Suppressor macrophage treated with lipopolysaccharide for 1 hour (primary cell): ENCODE measurements around the gene HECTD4.
A peak's percentile ranks its signal among the peaks of the same experiment; 100 is the strongest.

ENCODE experiments used
- DNase-seq, 3 donors: peaks; one replicate each; pipeline ENCODE4 v3.0.0-alpha.2; 2020 to 2022

The HECTD4 gene

GRCh38 chr12:112196196-112196875 is 185.9 kb downstream of the HECTD4 start:
- no peak for DNase-seq

GRCh38 chr12:112194601-112195247 is 187.5 kb downstream of the HECTD4 start:
- DNase-seq, result no peak

DNA sequence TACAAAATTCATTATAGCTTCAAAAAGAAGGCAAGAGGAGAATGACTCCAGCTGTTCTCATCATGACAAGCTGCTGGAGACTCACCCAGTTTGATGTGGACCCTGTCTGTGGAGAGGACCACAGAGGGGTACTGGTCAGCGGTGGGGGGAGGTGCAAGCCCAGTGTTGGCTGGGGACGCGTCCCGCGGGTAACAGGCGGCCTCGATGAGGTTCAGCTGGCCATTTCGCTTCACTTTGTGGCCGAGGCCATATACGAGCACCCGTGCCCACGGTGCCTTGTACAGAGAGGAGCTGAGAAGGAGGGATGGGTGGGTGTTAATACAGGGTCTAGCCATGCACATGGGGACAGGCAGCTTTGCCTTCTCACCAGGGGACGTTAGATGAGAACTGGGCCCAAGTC is 189.8 kb downstream of the HECTD4 start:
- DNase-seq, result no peak

DNA sequence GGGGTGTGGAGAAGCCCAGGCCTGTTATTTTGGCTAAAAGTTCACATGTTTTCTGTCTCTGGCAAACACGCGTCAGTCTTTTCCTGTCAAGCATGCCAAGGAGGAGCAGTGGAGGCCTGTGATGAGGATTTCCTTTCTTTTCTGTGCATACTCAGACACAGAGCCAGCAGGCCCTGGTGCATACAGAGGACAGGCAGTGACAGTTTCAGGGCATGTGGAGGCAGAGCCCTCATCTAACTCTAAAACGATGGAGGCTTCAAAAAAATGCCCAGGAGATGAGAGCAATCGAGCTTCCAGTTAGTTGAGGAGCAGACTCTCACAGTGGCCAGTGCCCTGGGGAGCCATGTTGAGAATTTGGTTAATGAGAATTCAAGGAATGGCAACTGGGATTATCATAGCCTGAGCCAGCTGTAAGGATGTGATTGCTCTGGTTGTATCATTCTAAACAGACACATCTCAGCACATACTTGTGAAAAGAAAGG is 190.3 kb downstream of the HECTD4 start:
- no peak for DNase-seq

DNA sequence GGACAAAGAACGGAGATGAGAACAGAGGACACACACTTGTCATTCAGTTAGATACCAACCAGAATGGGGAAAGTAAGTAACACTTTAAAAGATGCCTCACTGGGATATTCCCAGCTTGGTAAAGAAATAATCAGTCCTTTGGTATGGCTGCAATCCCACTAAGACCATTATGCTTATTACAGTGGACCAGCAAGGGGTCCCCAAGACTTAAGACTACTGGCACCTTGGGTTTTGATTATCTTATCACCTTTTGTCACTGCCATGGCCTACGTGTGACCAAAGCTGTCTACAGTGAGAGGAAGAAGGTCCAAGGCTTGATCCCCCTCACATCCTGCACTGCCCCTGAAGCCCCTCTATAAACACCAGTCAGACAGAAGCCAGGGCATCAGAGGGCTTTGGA is 191.0 kb downstream of the HECTD4 start:
- no peak for DNase-seq

DNA sequence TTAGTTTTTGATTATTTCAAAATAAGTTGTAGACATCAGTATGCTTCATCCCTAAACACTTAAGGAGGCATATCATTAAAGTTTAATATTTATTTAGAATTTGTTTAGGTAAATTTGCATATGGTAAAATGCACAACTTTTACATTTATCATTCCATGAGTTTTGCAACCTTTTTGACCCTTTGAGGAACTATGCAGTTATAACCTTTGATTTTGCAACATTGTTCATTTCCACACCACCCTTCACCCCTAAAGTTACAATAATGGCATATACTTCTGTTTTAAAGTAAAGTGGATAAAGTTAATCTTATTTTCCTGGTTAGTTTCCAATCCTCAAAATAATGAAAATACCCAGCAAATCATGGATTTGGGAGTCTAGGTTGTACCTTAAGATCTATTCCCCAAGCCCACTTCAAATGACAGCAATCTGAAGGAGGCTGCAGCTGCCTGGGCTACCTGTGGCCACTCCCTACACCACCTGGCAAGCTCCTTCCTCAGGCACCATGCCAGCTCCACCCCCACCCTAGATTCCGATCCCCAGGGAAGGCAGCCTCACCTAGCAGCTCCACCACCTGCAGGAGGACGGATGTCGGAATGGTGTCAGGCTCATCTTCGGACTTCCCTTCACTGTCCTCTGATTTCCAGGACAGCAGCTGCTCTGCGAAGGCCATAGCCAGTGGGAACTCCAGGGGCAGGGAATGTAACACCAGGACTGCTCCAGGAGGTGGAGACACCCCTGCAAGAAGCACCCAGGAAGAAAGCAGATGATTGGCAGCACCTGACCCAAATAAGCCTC is 191.8 kb downstream of the HECTD4 start:
- peak in 1 of 3 donors; percentile 29 for DNase-seq

- no peak for DNase-seq
Measured at GRCh38 chr12:112188130-112188830, 194.0 kb downstream of the HECTD4 start.

DNA sequence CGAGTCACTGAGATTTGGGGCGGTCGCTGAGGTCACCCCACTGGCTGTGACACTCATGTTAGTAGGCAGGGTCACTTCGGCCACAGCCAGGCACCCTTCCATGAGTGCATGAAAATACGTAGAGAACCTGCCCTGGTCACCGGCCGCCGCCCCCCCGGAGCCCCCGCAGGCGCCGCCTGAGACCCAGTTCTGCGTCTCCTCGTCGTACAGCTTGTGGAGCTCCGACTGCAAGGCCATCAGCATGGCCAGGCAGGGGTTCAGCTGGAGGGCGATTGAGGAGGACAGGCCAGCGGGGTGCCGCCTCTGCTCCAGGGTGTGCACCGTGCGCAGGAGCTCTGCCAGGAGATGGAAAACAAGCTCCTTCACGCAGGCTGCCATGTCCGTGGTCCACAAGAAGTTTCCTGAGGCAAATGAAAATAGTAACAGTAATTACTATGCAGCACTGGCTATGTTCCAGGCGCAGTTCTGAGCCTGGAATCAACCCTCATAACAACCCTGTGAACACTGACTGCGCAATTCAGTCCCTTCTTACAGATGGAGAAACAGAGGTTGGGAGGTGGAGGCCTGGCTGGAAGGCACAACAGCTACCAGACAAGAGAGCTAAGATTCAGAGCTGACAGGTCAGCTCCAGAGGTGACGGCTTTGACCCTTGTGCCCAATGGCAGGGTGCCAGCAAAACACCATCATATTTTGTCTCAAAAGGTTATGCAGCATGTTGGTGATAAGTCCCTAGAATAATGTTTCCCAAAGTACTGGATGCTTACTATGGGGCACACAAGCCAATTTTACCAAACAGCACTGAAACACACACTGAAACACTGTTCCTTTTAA is 196.9 kb downstream of the HECTD4 start:
- DNase-seq, result no peak

DNA sequence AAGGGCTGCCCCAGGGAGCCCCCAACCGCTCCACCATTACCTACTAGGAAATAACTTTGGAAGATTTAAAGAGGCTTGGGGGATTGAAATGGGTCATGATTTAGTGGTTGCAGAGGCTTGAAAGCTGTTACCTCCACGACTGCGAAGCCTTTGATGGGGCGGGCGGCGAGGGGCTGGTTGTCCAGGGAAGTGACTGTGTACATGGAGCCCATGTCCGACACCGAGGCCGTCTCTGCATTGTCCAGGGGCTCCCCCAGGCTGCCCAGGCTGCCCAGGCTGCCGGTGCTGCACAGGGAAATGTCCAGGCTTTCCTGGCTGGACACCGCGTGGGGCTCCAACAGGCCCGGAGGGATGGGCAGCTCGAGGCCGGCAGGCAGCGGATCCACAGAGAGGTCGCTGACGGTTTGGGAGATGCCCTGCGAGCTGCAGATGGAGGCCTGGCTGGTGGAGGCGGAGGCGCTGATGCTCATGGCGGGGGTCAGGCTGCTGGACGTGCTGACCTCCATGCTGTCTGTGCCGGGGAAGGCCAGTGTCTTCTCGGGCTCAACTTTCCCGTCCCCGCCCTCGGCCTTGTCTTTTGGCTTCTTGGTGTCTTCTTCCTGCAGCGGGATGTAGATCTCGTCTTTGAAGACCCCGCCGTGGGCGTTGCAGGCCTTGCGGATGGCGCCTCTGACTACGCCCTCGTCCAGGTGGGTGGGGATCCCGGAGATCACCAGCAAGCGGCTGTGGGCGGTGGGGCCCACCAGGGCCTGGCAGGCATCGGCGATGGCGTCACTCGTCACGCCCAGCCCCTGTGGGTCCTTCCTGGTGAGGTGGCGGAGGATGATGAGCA is 198.0 kb downstream of the HECTD4 start:
- no peak for DNase-seq

DNA sequence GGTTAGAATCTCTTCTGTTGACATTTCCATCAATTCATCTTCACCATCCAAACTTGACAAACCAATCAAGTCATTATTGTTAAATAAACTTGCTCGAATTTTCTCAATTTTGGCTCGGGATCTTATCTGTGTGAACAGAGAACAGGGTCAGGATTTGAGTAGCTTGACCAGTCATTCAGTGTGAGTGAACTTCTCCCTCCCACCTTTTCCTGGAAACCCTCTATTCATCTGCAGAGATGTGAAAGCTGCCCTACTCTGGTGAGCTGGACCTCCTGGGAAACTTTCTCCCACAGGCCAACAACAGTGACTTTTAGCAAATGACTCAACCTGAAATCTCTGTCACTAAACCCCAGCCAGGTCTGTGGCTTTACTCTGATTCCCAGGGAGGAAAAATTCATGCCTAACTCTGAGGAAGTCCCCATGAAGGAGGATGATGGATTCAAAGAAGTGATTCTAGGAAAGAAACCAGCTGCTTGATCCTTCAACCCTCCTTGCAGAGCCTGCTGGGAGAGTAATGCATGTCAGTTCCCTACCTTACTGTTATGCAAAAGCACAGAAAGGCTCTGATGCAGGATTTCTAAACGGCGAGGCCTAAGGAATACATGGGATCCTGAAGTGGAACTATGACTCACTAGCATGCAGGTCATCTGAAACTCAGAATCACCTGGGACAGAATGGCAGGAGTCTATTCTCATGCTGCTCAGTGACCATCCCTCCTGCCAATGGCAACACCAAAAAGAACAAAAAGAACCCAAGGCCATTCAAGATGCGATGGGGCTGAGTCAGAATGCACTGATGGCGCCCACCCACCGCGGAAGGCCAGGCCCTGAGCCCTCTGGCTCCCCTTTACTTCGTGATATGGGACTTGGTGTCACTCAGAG is 198.8 kb downstream of the HECTD4 start:
- peak in 2 of 3 donors; percentile 6 to 37 for DNase-seq

DNA sequence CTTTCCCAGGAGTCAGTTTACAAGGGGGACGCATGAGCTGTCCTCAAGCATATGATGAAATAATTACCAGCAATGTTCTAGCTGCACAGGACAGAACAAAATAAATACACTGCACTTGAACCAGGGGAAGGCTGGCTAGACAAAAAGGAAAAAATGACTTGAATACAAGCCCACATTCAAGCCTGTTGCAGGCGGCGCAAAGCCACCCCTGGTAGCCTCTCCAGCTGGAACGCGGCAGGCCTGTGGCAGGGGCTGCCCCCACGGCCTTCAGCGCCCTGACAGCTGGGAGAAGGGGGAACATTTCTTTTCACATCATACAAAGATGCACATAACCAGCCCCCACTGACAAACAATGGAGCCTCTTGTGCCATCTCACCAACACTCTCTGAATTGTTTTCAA is 199.7 kb downstream of the HECTD4 start:
- no peak for DNase-seq

- DNase-seq, result no peak
Measured at GRCh38 chr12:112180422-112180821, 201.8 kb downstream of the HECTD4 start.

DNA sequence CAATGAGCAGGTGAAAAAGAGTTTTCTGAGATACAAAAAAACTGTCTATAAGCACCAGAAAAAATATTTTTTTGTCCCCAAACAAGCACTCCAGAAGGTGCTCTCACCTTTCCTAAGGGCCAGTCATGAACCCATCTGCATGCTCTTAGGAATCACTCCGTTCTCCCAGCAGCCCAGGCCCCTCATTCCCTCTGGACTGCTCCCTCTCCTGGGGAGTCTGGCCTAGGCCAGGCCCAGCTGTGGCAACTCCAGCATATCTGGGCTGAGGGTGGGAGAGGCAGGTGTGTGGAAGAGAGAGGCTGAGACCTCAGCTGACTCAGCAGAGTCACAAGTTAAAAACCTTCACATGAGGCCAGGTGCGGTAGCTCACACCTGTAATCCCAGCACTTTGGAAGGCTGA is 202.3 kb downstream of the HECTD4 start:
- DNase-seq, result no peak

DNA sequence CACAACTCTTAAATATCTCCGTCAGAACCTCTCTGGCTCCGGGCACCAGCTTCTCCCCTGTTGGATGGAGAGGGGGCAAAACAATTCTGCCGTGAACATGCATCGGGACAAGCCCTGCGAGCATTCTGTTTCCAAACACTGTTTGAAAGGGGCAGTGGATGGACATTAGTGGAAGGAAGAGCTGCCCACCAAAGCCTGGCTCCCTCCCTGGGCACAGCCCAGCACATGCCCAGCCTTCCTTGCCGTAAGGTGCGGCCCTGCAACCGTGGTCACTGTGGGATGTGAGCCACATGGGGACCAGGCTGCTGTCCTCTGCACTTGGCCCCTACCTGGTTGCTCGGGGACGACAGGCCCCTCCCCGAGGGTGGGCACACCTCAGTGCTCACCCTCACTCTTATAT is 202.9 kb downstream of the HECTD4 start:
- DNase-seq, result no peak

DNA sequence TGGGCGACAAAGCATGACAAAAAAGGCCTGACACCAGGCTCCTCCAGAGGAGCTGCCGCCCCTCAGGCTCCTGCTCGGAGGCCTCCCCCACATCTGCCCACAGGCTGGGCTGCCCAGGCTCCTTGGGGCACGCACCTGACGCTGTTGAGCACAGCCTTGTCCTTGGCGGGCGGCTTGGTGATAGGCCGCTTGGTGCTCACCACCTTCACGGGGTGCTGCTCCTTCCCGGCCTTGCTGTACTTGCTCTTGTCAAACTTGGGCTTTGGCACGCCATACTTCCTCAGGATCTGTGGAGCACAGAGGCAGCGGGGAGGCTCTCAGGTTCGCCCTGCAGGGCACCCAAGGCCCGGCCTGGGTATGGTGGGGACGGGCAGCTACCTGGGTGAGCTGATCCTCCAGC is 203.4 kb downstream of the HECTD4 start:
- no peak for DNase-seq

DNA sequence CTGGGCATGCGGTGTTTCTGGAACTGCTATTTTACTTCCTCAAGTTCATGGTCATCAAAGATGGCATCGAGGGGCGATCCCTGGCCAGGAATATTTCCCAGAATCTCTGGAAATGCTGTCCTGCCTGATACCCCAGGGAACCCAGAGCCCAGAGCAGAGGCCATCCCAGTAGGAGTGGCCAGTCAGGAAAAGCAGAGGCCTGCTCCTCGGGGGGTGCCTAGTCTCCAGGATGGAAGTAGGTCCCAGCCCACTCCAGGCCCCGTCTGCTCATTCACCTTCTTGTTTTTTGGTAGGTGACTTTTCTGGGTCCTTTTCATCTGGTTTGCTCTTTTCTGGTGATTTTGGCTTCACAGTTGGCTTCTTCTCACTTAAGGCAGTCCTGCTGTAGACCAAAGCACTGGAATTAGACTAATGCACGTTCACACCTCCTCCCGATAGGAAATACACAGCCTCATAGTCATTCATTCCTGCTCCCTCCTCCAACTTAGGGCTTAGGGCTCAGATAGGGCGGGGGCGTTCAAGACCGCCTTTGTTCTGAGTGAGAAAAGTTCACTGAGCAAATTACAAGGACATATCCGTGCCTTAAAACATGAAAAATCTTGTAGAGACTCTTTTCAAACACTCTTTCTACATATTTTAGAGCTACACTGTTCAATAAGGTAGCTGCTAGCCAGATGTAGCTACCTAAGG is 205.8 kb downstream of the HECTD4 start:
- DNase-seq, result no peak

- DNase-seq, result no peak
Measured at GRCh38 chr12:112175361-112176155, 206.7 kb downstream of the HECTD4 start.

DNA sequence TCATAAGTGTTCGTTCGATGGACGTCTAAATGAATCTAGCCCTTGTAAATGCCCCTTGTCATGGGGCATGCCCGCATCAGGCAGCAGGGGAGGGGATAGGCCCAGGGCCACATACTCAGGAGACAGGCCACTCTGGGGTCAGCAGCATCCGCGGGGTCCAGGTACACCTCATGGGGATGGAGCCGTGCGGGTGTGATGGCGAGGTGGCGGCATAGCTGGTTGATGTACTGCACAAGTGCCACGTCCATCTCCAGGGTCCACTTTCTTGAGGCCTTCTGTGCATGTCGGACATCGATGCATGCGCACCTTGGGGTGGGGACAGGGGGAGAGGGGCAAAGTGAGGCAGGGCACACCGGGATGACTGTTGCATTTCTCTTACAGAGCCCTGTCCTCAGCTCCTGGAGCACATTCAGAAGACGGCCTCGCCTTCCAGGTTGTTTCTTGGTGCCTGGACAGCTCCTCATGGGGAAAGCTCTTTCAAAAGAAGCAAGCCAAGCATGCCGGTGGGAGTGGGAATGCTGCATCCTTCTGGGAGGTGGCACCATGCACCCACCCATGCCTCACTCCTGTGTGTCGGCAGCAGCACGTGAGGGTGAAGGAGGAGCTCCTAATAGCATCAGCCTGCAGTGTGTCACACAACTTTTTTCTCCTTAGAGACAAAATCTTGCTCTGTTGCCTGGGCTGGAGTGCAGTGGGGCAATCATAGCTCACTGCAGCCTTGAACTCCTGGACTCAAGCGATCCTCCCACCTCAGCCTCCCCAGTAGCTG is 209.5 kb downstream of the HECTD4 start:
- DNase-seq, result no peak
